ENCODE measurements around the gene ADIPOQ. TPM values are rescaled to one million over a fixed set of nuclear protein-coding genes. Genes with fewer than 3 reads are reported as not detected.

Gene ADIPOQ
- total RNA-seq, 1 experiment from 2014 or later = not detected

DNA sequence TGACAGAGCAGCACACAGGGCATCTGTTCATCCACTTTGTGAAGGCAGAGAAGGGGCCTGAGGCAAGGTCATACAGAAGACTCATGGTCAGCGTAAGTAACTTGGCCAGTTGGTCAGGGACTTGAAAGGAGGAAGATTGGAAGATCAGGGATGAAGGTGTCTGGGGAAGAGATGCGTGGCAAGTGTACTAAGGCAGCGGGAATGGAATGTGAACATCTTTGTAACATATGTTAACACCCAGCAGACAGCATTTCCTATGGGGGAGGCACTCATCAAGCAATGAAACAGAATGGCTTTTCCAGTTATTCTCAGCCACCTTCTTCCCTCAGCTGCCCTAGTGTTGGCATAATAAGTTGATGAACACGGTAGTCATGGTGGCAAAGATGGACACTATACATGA is 28.4 kb upstream of the ADIPOQ start:
- H3K4me3 Mint-ChIP-seq (ENCODE audit: unreplicated experiment) = no peak overlapping the region
- H3K4me1 Mint-ChIP-seq (ENCODE audit: insufficient read depth, unreplicated experiment) = no peaks in the 10 kb centered on the region
- TF ChIP-seq, protein P1, sequence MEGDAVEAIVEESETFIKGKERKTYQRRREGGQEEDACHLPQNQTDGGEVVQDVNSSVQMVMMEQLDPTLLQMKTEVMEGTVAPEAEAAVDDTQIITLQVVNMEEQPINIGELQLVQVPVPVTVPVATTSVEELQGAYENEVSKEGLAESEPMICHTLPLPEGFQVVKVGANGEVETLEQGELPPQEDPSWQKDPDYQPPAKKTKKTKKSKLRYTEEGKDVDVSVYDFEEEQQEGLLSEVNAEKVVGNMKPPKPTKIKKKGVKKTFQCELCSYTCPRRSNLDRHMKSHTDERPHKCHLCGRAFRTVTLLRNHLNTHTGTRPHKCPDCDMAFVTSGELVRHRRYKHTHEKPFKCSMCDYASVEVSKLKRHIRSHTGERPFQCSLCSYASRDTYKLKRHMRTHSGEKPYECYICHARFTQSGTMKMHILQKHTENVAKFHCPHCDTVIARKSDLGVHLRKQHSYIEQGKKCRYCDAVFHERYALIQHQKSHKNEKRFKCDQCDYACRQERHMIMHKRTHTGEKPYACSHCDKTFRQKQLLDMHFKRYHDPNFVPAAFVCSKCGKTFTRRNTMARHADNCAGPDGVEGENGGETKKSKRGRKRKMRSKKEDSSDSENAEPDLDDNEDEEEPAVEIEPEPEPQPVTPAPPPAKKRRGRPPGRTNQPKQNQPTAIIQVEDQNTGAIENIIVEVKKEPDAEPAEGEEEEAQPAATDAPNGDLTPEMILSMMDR (IDR thresholded peaks at IDR 0.05; ENCODE audit: unreplicated experiment) = no peak
- ChIA-PET POLR2A (interaction anchor here (0.5 kb wide), 1 partner anchor 52 kb away, joined by 3 read pairs; no protein-coding TSS in a partner anchor), CTCF (no interaction called here)
- no peak for DNase-seq (ENCODE audit: unreplicated experiment)
- intact Hi-C loops (cut with micrococcal nuclease) = no loop called here
- no peaks in the 10 kb centered on the region for H3K36me3 Mint-ChIP-seq (ENCODE audit: insufficient read depth, unreplicated experiment)
- no TSS peak for BruUV-seq (replicated peaks)
- no peaks in the 10 kb centered on the region for H3K27me3 Mint-ChIP-seq (ENCODE audit: insufficient read depth, unreplicated experiment)
- H3K9me3 Mint-ChIP-seq (ENCODE audit: unreplicated experiment) = no peaks in the 10 kb centered on the region
- H3K27ac Mint-ChIP-seq (ENCODE audit: low read depth, unreplicated experiment) = no peak overlapping the region

DNA sequence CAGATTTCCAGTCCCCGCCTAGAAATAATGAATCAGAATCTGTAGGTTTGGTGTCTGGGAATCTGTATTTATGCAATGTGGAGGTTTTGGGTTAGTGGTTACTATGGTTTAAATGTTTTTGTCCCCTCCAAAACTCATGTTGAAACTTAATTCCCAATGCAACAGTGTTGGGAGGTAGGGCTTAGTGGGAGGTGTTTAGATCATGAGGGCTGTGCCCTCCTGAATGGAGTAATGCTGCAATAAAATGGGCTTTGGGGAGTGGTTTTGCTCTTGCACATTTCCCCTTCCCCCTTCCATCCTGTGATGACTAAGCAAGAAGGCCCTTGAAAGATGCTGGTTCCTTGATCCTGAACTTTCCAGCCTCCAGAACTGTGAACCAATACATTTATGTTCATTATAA is 27.1 kb upstream of the ADIPOQ start:
- TF ChIP-seq, protein P1 (IDR thresholded peaks at IDR 0.05; ENCODE audit: unreplicated experiment) = no peak
- CTCF ChIA-PET = no interaction called here
- peak overlapping the region; percentile 27 for H3K27ac Mint-ChIP-seq (ENCODE audit: low read depth, unreplicated experiment)
- H3K9me3 Mint-ChIP-seq (ENCODE audit: unreplicated experiment) = no peaks in the 10 kb centered on the region
- no peaks in the 10 kb centered on the region for H3K27me3 Mint-ChIP-seq (ENCODE audit: insufficient read depth, unreplicated experiment)
- H3K36me3 Mint-ChIP-seq (ENCODE audit: insufficient read depth, unreplicated experiment) = no peaks in the 10 kb centered on the region
- DNase-seq (ENCODE audit: unreplicated experiment) = peak; percentile 75
- H3K4me3 Mint-ChIP-seq (ENCODE audit: unreplicated experiment) = no peak overlapping the region
- H3K4me1 Mint-ChIP-seq (ENCODE audit: insufficient read depth, unreplicated experiment) = no peaks in the 10 kb centered on the region
- no TSS peak for BruUV-seq (replicated peaks)
- POLR2A ChIA-PET = no interaction called here
- intact Hi-C loops (cut with micrococcal nuclease) = no loop called here

DNA sequence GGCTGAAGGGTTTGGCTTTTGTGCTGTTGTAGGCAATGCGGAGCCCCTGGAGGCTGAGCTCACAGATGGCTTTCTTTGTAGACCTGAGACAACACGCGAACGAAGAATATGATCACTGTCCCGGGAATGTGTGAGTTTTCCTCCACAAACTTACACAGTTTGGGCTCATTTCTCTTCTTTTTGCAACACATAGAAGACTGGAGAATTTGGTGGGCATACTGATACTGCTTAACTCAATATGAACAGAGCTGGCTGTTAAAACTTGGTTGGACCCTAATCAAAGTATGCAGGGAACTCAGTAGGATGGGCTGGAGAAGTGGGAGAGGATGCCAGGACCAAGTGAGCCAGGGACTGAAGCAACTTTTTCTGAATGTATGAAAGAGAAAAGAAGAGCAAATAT is 24.0 kb upstream of the ADIPOQ start:
- no peak for DNase-seq (ENCODE audit: unreplicated experiment)
- H3K4me3 Mint-ChIP-seq (ENCODE audit: unreplicated experiment) = no peak overlapping the region

DNA sequence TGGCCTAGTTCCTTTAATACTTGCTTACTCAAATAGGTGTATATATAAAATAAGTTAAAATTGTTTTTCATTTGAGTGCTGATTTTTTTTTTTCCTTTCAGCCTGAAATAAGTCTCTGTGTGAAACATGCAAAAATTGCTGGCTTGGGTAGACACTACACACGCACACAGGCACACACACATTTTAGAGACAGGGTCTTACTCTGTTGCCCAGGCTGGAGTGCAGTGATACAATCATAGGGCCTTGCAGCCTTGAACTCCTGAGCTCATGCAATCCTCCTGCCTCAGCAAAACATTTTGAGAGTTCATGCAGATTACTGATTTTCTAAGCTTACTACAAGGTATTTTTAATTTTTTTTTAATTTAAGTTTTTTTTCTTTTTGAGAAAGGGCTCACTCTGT is 23.6 kb upstream of the ADIPOQ start:
- H3K4me3 Mint-ChIP-seq (ENCODE audit: unreplicated experiment) = no peak overlapping the region
- ChIA-PET POLR2A (interaction anchor here (0.8 to 1.3 kb wide), 2 partner anchors 12 to 27 kb away, joined by 3 read pairs; no protein-coding TSS in a partner anchor), CTCF (interaction anchor here (0.7 to 5.9 kb wide), 3 partner anchors 21 to 246 kb away, joined by 3 to 96 read pairs (median 3); partner anchors contain the start of gene AHSG)
- no TSS peak for BruUV-seq (replicated peaks)
- DNase-seq (ENCODE audit: unreplicated experiment) = no peak
- peaks cover 8% of the 10 kb centered on the region for H3K4me1 Mint-ChIP-seq (ENCODE audit: insufficient read depth, unreplicated experiment)
- TF ChIP-seq, protein P1 (IDR thresholded peaks at IDR 0.05; ENCODE audit: unreplicated experiment) = no peak
- H3K9me3 Mint-ChIP-seq (ENCODE audit: unreplicated experiment) = no peaks in the 10 kb centered on the region
- intact Hi-C loops (cut with micrococcal nuclease) = no loop called here
- no peaks in the 10 kb centered on the region for H3K36me3 Mint-ChIP-seq (ENCODE audit: insufficient read depth, unreplicated experiment)
- H3K27me3 Mint-ChIP-seq (ENCODE audit: insufficient read depth, unreplicated experiment) = no peaks in the 10 kb centered on the region
- H3K27ac Mint-ChIP-seq (ENCODE audit: low read depth, unreplicated experiment) = no peak overlapping the region

More for the DNA sequence above, 24.0 kb upstream of the ADIPOQ start:
- no peaks in the 10 kb centered on the region for H3K9me3 Mint-ChIP-seq (ENCODE audit: unreplicated experiment)
- ChIA-PET POLR2A (interaction anchor here (0.8 to 1.3 kb wide), 3 partner anchors 11 to 26 kb away, joined by 3 read pairs; partner anchors contain the start of gene RFC4), CTCF (interaction anchor here (0.6 to 5.9 kb wide), 4 partner anchors 10 to 253 kb away, joined by 3 to 96 read pairs (median 3); partner anchors contain the start of gene AHSG)
- H3K27me3 Mint-ChIP-seq (ENCODE audit: insufficient read depth, unreplicated experiment) = no peaks in the 10 kb centered on the region
- H3K36me3 Mint-ChIP-seq (ENCODE audit: insufficient read depth, unreplicated experiment) = no peaks in the 10 kb centered on the region
- TF ChIP-seq, protein P1 (IDR thresholded peaks at IDR 0.05; ENCODE audit: unreplicated experiment) = no peak
- no peak overlapping the region for H3K27ac Mint-ChIP-seq (ENCODE audit: low read depth, unreplicated experiment)
- no TSS peak for BruUV-seq (replicated peaks)
- H3K4me1 Mint-ChIP-seq (ENCODE audit: insufficient read depth, unreplicated experiment) = peaks cover 8% of the 10 kb centered on the region
- intact Hi-C loops (cut with micrococcal nuclease) = no loop called here

Measured in MCF 10A (cell line).